ENCODE results near the gene HBZ.
"Not testable (repeated sequence)": the region's sequence is repeated elsewhere in the genome, so short reads cannot be mapped to it uniquely, and the experiment has no call there.

The HBZ gene

GRCh38 chr16:133716-134115 lies 18.7 kb upstream of the HBZ start:
- no peak for DNase-seq (ENCODE audit: low read depth)

DNA sequence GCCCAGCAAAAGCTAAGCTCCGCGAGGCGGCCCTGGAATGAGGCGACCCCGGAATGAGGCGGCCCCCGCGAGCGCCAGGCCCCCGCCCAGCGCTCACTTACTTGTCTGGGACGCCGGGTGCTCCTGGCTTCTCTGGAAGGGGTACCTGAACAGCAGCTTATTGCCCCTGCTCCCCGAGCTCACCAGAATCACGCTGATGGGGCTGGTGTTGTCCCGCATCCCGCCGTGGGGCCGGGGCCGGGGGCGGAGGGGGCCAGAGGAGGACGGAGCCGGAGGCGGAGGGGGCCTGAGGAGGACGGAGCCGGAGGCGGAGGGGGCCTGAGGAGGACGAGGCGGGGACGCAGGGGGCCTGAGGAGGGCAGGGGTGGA lies 14.4 kb upstream of the HBZ start:
- DNase-seq (ENCODE audit: low read depth) = peak; percentile 7

DNA sequence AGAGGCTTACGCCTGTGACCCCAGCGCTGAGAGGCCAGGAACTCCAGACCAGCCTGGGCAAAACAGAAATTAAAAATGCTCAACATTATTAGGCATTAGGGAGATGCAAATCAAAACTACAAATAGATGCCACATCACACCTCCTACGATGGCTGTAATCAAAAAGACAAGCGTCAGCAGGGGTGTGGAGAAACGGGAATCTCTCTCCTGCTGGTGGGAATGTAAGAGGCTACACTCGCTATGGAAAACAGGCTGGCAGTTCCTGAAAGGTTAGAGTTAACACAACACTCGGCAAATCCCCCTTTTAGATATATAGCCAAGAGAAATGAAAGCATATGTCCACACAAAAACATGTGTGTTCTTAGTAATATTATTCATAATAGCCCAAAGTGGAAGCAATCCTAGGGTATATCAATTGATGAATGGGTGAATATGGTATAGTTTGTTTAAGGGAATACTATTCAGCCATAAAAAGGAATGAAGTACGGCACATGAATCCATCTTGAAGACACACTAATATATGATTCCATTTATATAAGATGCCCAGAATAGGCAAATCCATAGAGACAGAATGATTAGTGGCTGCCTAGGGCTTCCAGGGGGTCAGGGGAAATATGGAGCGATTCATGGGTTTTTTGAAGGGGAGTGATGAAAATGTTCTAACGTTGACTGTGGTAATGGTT lies 12.1 kb upstream of the HBZ start:
- DNase-seq (ENCODE audit: low read depth) = no peak

DNA sequence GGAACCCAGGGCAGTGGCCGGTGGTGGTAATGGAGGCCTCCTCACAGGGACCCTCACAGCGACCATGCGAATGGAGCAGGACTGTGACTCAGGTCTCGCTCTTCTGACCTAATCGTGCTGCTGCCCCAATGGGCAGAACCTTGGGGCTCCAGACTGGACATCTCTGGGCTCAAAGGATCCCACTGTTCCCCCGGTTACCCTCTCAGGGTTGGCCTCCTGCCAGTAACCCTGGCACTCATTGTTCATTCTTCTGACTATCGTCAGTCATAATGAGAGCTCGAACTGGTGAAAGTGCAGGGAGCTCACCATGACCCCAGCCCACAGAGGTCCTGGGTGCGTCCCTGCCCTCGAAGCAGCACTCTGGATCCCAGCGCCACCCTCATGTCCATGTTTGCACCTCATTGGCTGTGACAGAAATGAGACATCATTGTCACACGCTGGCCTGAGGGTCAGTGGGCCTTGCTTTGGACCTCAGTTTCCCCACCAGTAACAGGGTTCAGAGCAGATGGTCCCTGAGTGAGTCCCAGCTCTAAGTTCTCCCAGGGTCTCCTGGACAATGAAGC lies 10.0 kb upstream of the HBZ start:
- no peak for DNase-seq (ENCODE audit: low read depth)

GRCh38 chr16:143047-143446 lies 9.4 kb upstream of the HBZ start:
- DNase-seq (ENCODE audit: low read depth) = no peak

DNA sequence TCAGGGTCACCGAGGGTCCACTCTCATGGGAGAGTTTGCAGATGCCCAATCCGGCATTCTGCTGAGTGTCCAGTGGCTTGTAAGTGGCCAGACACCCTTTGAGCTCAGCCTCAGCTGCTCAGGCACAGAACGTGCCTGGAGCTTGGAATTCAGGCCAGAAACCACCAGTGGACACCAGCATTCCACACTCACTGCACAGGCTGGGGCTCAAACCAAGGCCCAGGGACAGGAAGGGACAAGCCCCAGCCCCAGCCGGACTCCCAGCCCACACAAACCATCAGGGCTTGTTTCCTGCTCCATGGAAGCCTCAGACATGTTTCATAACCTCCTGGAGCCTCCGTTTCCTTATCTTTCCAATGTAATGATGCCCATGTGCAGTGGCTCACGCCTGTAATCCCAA lies 9.0 kb upstream of the HBZ start:
- no peak for DNase-seq (ENCODE audit: low read depth)

GRCh38 chr16:144797-145252 lies 7.6 kb upstream of the HBZ start:
- no peak for DNase-seq (ENCODE audit: low read depth)

DNA sequence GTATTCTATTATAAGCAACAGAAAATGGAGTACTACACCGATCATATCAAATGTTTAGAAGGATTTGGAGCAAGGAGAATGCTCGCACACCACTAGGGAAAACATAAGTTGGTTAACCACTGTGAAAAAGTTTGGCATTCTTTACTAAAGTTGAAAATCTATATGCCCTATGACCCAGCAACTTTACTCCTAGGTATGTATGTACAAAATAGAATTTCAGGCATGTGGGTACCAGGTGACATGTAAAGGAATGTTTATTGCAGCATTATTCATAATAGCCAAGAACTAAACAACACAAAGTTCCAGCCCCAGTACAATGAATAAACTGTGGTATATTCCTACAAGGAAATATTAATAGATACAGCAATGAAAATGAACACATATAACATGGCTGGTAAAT lies 5.8 kb upstream of the HBZ start:
- DNase-seq (ENCODE audit: low read depth) = no peak

DNA sequence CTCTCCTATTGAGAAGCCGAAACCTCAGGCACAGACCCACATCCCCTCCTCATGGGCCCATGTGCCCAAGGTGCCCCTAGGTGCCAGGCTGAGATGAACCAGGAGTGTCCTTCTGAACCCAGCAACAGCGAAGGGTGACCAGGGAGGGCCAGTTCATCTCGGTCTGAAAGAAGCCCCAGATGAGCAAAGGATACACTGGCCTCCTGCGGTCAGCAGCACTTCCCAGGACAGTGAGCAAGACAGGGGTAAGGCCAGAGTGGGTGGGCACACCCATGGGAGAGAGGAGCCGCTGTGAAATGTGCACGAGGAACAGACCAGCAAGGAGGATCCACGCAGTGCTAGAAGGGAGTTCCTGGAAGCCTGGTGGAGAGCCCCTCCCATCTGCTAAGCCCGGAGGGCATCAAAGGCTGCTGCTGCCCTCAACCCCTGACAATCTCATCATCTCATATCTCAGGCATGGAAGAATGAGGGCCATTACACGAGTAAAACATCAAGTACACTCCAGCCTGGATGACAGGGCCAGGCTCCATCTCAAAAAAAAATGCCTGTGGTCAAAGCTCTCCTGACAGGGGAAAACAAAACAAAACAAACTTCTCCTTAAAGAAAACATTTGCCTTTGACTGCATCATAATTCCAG lies 3.3 kb upstream of the HBZ start:
- DNase-seq (ENCODE audit: low read depth) = no peak

GRCh38 chr16:153129-153521 lies 681 bp downstream of the HBZ start:
- DNase-seq (ENCODE audit: low read depth) = not testable (repeated sequence)

GRCh38 chr16:153550-154216 lies 1.2 kb downstream of the HBZ start:
- not testable (repeated sequence) for DNase-seq (ENCODE audit: low read depth)

- no peak for DNase-seq (ENCODE audit: low read depth)
Observed at GRCh38 chr16:154217-155030, 2.0 kb downstream of the HBZ start.

- no peak for DNase-seq (ENCODE audit: low read depth)
Observed at GRCh38 chr16:155031-155398, 2.6 kb downstream of the HBZ start.

GRCh38 chr16:159136-159849 lies 6.8 kb downstream of the HBZ start:
- DNase-seq (ENCODE audit: low read depth) = no peak

GRCh38 chr16:160242-160641 lies 7.8 kb downstream of the HBZ start:
- DNase-seq (ENCODE audit: low read depth) = not testable (repeated sequence)

DNA sequence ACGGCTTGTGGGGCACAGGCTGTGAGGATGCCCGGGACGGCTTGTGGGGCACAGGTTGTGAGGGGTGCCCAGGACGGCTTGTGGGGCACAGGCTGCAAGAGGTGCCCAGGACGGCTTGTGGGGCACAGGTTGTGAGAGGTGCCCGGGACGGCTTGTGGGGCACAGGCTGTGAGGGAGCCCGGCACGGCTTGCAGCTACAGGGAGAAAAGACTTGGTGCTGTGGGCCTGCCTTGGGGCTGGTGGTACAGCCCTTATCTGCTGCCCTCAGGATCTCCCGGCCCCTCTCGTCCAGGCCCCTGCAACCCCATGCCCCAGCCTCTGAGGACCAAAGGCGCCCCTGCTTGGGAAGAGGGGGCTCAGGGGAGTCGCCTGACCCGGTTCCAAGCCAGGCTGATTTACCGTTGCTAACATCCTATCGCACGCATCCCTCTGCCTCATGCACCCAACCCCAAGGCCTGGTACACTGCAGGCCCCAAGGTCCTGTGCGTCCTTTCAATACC lies 8.3 kb downstream of the HBZ start:
- DNase-seq (ENCODE audit: low read depth) = no peak

DNA sequence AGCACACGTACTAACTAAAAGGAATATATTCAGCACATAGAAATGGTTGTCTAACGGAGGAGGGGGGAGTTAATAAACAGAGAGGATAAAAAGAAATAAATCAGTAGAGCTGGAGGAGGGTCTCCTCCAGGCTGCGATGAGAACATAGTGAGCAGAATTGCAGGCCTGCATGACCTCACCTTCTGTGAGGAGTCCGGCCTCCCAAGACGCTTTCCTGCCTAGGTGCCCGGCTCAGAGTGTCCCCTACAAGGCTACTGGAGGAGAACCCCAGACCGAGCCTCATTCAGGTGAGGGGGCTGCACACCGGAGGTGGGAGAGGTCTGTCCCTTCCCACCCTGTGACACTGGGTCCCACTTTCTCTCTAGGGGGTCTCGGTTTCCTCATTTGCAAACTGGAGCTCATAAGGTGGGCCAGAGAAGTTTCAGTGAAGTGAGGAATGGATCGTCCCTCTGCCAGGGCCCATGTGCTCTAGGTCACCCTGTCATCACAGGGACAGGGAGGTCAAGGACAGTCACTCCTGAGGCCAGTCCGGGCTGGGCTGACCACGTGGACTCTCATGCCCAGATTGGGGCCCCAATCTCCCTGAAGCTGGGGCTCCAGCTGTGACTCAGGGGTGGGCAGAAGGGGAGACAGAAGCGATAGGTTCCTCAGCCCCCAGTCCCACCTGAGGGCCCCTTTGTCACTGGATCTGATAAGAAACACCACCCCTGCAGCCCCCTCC lies 10.0 kb downstream of the HBZ start:
- no peak for DNase-seq (ENCODE audit: low read depth)

- DNase-seq (ENCODE audit: low read depth) = not testable (repeated sequence)
Observed at GRCh38 chr16:163139-163538, 10.7 kb downstream of the HBZ start.

DNA sequence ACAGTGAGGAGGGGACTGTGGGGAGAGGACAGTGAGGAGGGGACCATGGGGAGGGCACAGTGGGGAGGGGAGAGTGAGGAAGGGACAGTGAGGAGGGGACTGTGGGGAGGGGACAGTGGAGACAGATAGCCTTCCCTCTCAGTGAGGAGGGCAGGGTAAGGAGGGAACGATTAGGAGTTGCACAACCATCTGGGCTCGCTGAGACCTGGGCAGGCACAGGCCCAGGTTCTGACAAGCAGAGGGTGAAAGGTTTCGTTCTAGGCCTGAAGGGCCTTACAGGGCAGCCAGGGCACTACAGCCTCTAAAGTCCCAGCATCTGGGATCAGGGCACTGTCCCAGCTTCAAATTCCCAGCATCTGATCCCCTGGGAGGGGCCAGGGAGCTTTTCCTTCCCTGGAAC lies 11.3 kb downstream of the HBZ start:
- not testable (repeated sequence) for DNase-seq (ENCODE audit: low read depth)

- not testable (repeated sequence) for DNase-seq (ENCODE audit: low read depth)
Observed at GRCh38 chr16:164134-164823, 11.8 kb downstream of the HBZ start.
